GM12873 (cell line): ENCODE results near the gene CFDP1.

Experiments
- TF ChIP-seq, protein P1 (sequence below): IDR thresholded peaks from 2 replicates; pipeline ENCODE4 v1.5.1; 2012; ENCODE audit warnings: low read depth, mild to moderate bottlenecking, moderate library complexity, low read length, control low read depth; ENCODE audit not compliant: insufficient read depth; ENCODE audit errors: missing control alignments

Gene CFDP1

DNA sequence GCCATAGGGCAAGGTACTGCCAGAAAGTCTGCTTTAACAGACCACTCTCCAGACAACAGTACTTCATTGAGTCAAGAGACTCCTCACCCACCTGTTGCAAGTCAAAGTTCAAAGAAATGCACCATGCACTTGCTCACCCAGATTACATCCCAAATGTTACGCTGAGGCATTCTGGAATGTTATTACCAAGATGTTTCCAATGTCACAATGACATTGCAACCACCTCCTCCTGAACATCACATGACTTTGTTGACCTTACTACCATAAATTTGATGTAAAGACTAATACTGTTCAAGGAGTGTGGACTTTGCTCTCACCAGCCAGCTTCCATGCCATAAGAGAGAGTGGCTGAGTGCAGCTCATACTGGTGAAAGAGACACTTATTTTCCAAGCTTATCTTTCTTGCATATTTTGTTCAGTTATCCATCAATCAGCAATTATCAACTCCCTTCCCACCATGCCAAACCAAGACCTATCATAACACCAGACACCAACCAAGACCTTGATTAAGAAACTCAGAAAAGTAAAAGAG lies 123.3 kb downstream of the CFDP1 start:
- TF ChIP-seq, protein P1, sequence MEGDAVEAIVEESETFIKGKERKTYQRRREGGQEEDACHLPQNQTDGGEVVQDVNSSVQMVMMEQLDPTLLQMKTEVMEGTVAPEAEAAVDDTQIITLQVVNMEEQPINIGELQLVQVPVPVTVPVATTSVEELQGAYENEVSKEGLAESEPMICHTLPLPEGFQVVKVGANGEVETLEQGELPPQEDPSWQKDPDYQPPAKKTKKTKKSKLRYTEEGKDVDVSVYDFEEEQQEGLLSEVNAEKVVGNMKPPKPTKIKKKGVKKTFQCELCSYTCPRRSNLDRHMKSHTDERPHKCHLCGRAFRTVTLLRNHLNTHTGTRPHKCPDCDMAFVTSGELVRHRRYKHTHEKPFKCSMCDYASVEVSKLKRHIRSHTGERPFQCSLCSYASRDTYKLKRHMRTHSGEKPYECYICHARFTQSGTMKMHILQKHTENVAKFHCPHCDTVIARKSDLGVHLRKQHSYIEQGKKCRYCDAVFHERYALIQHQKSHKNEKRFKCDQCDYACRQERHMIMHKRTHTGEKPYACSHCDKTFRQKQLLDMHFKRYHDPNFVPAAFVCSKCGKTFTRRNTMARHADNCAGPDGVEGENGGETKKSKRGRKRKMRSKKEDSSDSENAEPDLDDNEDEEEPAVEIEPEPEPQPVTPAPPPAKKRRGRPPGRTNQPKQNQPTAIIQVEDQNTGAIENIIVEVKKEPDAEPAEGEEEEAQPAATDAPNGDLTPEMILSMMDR: no peak

DNA sequence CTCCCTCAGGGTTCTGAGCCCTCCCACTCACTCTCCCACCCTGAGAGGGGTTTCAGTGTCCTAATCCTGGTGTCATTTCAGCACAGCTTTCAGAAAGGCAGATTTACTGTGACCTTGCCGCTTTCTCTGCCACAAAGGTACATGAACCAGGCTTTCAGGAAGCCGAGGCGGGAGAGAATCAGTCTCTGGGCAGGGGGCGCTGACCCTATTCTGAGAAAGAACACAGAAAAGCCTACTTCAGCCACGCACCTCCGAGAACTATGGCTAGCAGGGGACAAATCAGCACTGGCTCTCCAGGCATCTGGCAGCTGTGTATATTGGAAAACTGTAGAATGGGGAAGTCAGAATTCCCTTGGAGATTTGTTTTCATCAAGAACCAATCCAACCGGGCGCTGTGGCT lies 124.1 kb downstream of the CFDP1 start:
- TF ChIP-seq, protein P1: no peak

DNA sequence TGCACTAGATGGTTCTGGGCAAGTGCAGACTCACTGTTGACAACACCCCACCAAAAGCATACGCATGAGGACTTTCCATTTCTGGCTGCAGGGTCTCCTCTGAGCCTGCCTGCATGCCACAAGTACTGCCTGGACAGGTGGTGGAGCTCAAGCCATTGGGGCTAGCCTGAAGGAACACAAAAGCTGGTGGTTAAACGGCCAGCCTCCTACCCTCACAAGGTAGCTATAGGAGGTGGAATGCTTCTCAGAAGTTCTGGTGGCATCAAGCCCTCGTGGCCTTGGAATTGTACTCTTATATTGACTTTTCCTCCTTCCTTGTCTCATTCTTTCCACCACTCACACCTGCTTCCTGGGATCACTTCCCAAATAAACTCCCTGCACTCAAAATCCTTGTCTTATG lies 125.3 kb downstream of the CFDP1 start:
- TF ChIP-seq, protein P1: no peak

DNA sequence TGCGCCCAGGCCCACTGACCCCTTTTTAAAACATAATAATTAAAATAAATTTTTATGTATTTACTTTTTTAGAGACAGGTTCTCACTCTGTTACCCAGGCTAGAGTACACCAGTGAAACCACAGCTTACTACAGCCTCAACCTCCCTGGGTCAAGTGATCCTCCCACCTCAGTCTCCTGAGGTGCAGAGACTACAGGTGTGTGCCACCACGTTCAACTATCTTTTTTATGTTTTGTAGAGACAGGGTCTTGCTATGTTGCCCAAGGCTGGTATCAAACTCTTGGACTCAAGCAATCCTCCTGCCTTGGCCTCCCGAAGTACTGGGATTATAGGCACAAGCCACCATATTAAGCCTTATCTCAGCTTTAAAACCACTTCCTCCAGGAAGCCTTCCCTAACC lies 125.8 kb downstream of the CFDP1 start:
- TF ChIP-seq, protein P1: no peak

DNA sequence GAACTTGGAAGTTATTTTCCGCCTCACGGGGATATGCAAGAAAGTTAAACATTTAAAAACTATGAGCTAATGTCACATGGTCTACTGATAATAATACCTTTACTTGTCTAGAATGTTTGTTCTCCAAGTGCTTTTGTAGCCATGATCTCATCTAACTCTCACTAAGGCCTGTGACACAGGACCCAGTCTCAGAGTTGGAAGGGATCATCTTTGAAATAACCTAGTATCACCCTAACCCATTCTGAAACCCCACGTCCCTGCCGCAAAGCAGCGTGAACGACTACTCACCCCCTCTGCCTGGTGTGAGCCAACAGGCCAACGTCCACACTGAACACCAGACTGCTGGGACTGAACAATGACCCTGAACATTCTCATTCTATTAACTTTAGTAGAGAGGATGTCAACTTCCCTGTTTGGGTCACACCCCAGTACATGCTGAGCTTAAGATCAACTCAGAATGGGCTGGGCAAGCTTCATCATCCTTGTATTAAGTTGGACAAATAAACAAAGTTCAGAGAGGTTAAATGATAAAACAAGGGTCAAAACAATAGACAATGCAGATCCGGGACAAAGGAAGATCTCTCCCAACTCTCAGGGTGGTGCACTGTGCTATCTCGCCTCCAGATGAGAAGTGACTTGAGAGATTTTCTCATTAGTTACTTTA lies 127.1 kb downstream of the CFDP1 start:
- TF ChIP-seq, protein P1: no peak

DNA sequence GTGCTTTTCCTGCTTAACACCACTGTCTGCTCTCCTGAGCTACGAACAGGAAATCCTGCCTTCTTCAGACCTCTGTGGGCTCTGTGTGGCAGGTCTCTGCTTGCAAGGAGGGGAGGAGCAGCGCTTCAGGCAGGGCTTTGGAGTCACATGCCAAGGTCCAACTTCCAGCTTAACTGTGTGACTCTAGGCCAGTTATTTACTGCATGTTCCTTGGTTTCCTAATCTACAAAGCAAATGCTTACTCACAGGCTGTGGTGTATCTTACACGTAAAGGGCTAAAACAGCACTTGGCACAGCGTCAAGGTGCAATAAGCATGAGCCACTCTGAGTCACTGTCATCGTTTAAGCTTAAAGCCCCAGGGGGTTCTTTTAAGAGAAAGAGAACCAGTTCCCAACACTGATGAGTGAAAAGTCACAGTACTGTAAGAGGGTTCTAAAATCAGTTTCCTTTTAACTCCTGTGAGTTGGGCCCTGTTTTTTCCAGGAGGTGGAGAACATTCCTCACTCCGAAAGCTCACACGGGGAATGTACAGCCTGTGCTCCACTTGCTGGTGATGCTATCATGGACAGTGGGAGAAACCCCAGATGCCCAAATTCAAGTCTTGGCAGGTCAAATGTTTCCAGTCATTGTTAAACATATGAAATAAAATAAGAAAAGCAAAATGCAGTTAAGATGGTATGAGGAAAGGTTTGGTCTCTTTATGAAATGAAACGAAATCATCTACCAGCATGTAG lies 127.8 kb downstream of the CFDP1 start:
- TF ChIP-seq, protein P1: no peak

DNA sequence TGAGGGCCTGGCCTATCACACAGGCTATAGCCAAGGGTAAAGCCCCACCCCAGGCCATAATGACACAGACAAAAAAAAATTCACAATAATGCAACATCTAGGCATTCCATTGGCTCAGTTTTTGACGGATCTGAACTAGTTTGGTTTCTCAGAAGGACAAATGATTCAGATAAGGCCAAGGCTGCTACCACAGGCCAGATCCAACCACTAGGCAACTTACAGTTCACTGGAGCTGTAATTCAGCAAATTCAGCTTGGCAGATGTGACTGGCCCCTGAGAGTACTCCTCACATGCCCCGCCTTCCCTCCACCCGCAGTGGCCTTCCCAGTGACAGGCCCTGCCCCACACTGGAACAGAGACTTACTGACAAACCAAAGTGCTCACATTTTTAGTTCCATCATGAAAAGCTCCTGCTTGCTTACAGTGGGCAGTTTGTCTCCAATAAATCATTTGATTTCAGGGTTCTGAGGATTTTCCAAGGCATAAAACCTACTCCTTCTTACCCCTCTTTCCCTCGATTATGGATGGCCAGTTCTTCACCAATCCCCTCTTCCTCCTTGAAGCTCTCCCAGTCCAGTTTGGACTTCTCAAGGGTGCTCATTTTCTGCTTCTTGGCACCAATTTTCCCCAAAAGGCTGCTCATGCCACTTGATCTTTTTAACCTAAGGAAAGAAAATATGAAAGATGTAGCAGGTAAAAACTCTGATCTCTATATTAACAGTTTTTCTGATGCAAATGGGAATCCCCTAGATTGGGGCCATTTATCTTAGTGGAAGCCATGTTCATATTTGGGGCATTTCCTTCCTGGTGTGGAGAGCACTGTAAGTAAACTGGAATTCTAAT lies 128.6 kb downstream of the CFDP1 start:
- TF ChIP-seq, protein P1: no peak
